Measurements from ENCODE around the gene ZNF426. TPM values are rescaled to one million over a fixed set of nuclear protein-coding genes. Genes with fewer than 3 reads are reported as not detected.

The ZNF426 gene
- polyA plus RNA-seq, 3 donors: 23.1 to 24.7 (median 24.2) TPM

GRCh38 chr19:9498183-9498902 is 40.1 kb downstream of the ZNF426 start, which contains the start of gene ZNF560:
TSS of gene ZNF560 (minus strand) at chr19:9498616. CDS start at chr19:9475313, 23,303 bp downstream.
- DNase-seq (ENCODE audit: low read depth in 3 of 3, low spot score in 2 of 3): peak in 2 of 3 donors; percentile 4 to 6

- no peak for DNase-seq (ENCODE audit: low read depth in 3 of 3, low spot score in 2 of 3)
Measured at GRCh38 chr19:9494096-9494495, 44.3 kb downstream of the ZNF426 start.

GRCh38 chr19:9487016-9487415 is 51.4 kb downstream of the ZNF426 start:
- no peak for DNase-seq (ENCODE audit: low read depth in 3 of 3, low spot score in 2 of 3)

- DNase-seq (ENCODE audit: low read depth in 3 of 3, low spot score in 2 of 3): no peak
Measured at GRCh38 chr19:9485140-9485539, 53.3 kb downstream of the ZNF426 start.

GRCh38 chr19:9474975-9475374 is 63.5 kb downstream of the ZNF426 start:
- DNase-seq (ENCODE audit: low read depth in 3 of 3, low spot score in 2 of 3): no peak

Other genes with a start within 250 kb of the ZNF426 start
- gene ZNF699, start 228.8 kb downstream of the ZNF426 start, polyA plus RNA-seq (ENCODE audit: insufficient read length in 3 of 3): 1 to 10 TPM; 6.7 to 7.2 (median 7.0) TPM
- 10 to 100 TPM; 60.8 to 68.4 (median 67.6) TPM for gene ZNF559, start 214.5 kb downstream of the ZNF426 start, polyA plus RNA-seq (ENCODE audit: insufficient read length in 3 of 3)
- gene ZNF177, start 175.6 kb downstream of the ZNF426 start, polyA plus RNA-seq (ENCODE audit: insufficient read length in 3 of 3): 10 to 100 TPM in 2 of 3 donors, 1 to 10 TPM in 1; 8.8 to 11.8 (median 11.3) TPM
- 10 to 100 TPM; 27.4 to 48.4 (median 44.6) TPM for gene ZNF266, start 103.1 kb downstream of the ZNF426 start, polyA plus RNA-seq (ENCODE audit: insufficient read length in 3 of 3)
- 1 to 10 TPM in 1 of 3 donors, under 1 TPM in 2; 0.50 to 1.2 (median 0.83) TPM for gene ZNF560, start 40.0 kb downstream of the ZNF426 start, polyA plus RNA-seq (ENCODE audit: insufficient read length in 3 of 3)
- 10 to 100 TPM; 15.3 to 18.3 (median 15.9) TPM for gene ZNF121, start 45.9 kb upstream of the ZNF426 start, polyA plus RNA-seq (ENCODE audit: insufficient read length in 3 of 3)
- gene ZNF561, start 82.6 kb upstream of the ZNF426 start, polyA plus RNA-seq (ENCODE audit: insufficient read length in 3 of 3): 10 to 100 TPM; 64.5 to 68.7 (median 66.8) TPM
- gene ZNF562, start 136.5 kb upstream of the ZNF426 start, polyA plus RNA-seq (ENCODE audit: insufficient read length in 3 of 3): 10 to 100 TPM; 23.3 to 26.2 (median 24.2) TPM
- gene ZNF846, start 230.1 kb upstream of the ZNF426 start, polyA plus RNA-seq (ENCODE audit: insufficient read length in 3 of 3): 10 to 100 TPM; 12.9 to 16.8 (median 15.8) TPM

Data from right renal cortex interstitium (tissue), 3 donors.